Measurements from ENCODE around the gene DHFR2.

- TF ChIP-seq CTCF (IDR thresholded peaks at IDR 0.05) (no peak), EZH2 (IDR thresholded peaks at IDR 0.05; ENCODE audit: borderline replicate concordance, insufficient read depth, low read depth, low read length, poor library complexity, severe bottlenecking) (no peak)
Observed at GRCh38 chr3:94095111-94095510, 32.4 kb upstream of the DHFR2 start.
